HG02571 (cell line): ENCODE results near the gene SYT7.

Experiments
- ATAC-seq: cut with Tn5 transposase; IDR thresholded peaks from one replicate; pipeline ENCODE4 v1.9.1; 2021; ENCODE audit warnings: mild to moderate bottlenecking, moderate library complexity; ENCODE audit not compliant: unreplicated experiment

The SYT7 gene

DNA sequence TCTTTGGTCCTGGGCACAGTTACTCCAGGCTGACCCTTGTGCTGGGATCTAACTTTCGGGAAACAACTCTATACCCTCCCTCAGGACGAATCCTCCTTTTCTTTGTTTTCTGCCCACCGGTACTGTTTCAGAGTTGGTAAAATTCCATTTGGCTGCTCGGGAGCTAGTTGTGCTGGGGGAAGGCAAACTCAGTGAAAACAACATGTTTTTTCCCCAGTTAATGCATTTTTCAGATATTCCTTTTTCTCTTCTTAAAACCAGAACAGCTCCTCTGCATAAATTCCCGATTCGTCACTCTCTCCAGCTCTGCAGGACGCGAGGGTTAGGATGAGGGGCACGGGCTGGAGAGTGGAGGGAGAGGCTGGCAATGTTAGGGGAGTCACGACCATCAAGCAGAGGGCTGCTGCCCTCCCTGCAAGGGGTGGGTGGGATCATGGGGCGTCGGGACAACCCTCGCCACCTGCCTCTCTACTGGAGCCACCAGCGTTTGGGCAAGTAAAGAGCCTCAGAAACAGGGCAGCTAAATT is 41.0 kb downstream of the SYT7 start:
- ATAC-seq, result no peak

DNA sequence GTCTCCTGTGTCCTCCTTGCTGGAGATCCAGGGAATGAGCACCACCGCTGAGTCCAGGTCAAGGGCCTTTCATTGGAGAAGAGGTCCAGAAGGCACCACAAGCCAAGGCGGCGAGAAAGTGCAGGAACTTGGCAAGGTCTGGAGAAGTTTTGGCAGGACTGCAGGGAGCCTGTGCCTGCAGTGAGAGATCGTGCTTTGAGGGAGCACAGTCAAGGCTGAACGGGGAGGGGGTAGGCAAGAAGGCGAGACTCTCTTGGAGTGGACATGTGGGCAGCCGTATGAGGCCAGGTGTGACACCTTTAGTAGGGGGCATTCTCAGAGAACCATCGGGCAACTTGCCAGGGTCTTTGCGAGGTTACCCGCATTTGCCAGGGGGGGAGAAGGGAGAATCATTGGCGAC is 41.9 kb downstream of the SYT7 start:
- no peak for ATAC-seq

DNA sequence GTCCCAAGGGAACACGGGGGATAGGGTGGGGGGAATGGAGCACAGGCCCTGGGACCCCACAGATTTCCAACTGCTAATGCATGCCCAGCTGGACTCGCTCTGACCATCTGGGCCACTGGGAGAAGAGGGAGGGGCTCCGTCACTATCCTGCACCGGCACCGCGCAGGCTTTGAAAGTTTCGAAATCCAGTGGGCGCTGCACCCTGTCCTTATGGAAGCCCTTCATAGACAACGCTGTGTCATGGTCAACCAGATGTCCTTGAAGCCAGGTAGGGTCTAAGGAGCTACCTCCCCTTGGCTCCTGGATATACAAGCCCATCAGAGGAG is 42.3 kb downstream of the SYT7 start:
- no peak for ATAC-seq

DNA sequence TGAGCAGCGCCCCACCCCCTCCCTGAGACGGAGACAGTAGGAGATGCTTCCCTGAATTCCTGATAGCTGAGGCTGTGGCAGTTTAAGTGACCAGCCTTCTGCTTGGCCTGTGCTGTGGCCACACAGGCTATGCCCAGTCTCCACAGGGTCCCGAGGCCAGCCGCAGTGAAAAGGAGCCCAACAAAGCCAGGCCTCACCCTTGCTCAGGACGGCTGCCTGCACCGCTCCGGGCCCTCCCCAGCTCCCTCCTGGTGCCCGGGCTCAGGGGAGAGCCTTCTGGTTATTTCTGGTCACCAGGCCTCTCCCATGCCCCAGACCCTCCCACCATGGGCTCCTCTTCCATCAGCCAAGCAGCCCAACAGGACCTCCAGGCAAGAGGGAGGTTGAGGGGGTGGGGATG is 43.5 kb downstream of the SYT7 start:
- no peak for ATAC-seq

DNA sequence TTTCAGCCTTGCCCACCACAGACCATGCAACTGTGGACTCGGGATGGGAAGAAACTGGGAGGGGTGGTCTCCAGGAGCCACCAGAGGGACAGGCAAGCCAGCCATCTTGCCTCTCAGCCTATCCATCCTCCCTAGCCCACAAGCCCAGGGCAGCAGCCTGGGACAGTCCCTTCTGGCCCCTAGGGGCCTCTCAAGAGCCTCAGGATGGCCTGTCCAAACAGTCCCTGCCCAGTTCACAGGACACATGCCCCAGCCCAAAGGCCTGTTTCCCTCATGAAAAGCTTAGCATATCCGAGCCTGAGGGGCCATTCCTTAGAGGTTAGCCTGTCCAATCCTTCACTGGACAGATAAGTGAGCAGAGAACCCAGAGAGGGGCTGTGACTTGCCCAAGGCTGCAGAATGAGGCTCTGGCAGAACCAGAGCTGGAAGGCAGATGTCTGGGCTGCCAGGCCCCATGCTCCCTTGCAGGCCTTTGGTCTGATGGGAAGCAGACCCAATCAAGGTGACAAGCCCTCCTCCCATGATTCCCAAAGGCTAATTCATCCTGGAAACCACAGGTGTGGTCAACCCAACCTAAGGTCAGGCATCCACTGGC is 44.1 kb downstream of the SYT7 start:
- no peak for ATAC-seq

DNA sequence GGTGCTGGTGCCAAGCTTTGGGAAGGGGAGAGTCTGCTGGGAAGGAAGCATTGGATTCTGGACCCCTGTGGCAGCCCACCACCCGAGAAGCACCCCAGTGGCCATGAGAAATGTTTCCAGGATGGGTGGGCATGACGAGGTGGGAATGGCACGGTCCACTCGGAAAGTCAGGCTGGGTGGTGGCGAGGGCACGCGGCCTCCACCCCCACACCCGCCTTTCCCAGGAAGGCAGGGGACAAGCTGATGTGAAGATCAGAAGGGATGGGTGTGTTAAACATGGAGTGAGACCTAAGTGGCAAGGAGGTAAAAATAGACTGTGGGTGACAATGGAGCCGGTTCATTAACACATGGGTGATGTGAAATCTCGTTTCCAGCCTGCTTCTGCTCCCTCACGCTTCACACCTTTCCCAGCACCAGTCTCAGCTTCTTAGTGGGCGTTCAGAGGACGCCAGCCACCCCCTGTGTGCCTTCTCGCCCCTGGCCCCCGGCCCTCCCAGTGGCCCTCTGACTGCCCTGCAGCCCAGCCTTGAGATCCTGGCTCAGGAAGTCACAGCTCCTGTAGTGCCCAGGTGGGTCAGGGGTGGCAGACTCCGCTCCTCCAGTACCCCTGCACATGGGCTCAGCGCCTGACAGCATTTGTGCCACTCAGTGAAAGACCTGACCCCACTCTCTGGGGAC is 44.7 kb downstream of the SYT7 start:
- ATAC-seq, result no peak

DNA sequence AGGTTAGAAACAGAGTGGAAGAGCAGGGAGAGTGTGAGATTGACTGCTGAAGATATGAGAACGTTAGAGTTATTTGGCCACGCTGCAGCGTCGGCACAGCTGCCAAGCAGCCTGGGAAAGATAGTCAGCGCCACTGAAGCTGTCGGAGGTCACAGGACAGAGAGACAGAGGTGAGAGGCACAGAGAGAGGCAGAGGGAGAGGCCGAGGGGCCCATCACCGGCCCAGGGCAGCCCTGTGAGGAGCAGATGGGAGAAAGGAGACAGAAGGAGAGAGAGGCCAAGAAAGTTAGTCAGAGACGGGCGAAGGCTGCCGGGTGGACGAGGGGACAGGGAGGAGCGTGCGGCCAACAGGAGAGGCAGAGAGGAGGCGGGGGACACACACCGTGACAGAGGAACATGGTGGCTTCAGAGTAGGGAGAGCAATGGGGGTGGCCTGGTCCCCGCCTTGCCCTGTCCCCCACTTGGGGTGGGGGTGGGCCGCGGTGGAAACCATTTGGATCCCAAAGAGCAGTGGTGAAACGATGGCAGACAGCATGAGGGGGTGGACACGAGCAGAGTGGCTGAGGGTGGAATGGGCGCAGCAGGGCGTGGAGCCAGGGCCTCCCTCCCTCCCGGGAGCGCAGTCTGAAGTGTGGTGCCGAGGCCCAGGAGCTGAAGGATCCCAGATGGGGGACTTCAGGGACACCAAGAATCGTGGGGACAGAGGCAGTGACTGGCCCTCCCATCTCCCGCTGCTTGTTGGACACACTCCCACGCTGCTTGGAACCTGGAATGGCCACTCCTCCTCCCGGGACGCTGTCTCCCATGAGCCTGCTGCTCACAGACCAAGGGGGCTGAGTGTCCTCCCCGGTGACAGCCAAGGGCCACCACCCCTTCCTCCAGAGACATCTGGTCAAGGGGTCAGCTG is 45.7 kb downstream of the SYT7 start:
- ATAC-seq, result no peak

DNA sequence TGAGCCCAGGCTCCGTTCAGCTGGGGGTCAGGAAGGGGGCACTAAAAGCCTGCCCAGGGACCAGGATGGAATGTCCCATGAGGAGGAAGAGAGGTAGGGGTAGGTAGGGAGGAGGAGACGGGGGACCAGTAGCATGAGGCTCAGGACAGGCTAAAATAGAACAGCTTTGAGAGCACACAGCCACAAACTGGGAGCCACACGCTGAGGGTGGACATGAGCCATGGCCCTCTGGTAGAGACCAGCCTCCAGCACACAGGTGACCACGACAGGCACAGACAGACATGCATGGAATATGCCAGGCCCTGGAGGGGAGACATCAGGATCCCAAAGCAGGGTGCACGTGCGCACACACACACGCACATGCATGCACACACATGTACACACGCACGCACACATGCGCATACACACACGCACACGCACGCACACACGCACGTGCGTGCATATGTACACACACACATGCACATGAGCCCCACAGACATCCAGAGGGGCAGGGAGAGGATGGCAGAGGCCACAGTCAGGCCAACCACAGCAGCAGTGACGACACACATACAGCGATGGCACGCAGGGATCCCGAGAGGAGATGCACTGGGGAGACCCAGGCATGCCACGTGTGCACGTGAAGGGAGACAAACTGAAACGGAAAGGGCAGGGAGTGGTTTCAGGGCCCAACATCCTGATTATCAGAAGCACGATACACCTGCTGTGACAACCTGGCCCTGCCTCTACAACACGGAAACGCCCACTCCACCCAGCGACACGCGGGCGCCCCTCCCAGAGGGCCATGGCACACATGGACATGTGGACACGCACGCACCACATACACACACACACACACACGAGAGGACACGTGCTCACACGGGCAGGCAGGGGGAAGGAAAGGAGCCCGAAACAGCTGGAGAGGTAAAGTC is 46.6 kb downstream of the SYT7 start:
- ATAC-seq, result no peak

DNA sequence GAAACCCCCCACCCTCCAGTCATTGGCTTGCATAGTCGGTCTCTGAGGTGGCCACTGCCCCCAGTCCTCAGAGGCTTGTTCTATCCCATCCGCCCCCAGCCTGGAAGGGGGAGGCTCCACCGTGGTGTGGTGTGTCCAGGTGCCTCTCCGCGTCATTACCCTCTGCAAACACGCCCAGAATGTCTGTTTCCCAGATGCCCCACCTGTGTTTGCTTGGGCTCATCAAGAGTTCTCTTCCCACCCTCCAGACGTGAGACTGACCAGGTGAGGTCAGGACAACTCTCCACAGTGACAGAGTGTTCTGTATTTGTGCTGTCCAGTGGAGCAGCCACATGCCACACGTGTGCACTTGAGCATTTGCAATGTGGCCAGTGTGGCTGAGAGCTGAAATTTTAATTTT is 47.5 kb downstream of the SYT7 start:
- ATAC-seq, result no peak

DNA sequence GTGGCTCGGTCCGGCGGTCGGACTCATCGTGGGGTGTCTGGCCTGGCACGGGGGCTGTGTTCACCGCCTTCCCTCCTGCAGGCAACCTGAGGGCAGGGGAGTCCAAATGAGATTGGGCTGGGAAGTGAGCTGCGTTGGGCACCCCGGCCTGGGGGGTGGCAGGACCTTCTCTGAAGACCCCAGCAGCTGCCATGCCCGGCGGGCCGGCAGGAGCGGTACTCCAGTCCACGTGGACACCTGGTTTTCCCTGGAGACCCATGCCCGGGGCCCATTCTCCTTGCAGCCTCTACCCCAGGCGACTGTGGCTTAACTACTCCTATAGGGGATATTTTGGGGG is 47.9 kb downstream of the SYT7 start:
- no peak for ATAC-seq

DNA sequence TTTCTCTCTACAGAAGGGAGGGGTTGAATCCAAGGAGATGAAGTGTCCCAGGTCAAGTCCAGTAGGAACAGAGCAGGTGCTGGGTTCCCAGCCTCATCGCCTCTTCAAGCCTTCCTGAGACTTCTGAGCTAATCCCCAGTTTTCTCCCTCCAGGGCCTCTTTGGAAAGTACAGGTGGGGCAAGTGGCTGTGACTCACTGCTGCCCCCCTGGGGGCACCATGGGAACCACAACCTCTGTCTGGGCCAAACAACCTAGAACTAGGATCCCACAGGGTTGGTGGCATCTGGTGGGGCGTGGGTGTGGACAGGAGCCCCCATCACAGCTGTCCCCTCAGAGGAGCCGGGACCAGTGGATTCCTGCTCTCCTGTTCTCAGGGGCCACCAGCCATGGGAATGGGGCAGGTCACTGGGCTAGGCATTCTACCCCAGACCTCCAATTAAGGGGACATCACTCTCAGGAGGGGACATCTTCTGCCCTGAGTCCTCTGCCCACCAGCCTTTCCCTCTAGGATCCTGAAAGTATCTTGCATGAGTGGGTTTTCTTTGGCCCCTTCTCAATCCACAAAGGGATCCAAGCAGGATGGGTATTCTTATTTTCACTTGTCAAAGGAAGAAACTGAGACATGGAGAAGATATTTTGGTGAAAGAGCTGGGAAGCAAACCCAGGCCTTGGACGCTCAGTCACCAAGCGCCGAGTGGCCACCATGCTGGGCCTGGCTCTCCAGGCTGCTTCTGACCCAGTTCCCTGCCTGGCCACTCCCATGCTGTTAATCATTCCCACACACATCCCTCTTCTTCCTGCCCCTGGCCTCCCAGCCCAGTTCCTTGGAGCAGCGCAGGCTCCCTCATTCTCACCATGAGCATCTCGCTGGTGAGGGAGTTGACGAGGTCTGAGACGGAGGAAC is 48.5 kb downstream of the SYT7 start:
- ATAC-seq, result no peak

DNA sequence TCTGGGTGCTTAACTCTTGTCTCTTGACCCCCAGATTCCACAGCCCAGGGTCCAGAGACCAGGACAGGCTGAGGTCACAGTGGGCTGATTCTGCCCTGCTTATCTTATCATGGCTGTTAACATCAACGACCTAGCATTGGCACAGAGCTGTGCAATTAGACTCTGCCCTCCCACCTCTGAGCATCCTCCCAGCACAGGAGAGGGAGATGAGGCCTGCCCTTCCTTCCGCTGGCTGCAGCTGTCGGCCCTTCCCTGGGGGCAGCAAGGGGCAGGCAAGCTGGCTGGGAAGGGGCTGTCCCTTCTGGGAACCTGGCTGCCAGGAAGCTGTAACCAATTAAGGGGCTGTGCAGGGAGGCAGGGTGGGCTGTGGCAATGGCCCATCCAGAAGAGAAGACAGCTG is 49.8 kb downstream of the SYT7 start:
- ATAC-seq, result no peak

DNA sequence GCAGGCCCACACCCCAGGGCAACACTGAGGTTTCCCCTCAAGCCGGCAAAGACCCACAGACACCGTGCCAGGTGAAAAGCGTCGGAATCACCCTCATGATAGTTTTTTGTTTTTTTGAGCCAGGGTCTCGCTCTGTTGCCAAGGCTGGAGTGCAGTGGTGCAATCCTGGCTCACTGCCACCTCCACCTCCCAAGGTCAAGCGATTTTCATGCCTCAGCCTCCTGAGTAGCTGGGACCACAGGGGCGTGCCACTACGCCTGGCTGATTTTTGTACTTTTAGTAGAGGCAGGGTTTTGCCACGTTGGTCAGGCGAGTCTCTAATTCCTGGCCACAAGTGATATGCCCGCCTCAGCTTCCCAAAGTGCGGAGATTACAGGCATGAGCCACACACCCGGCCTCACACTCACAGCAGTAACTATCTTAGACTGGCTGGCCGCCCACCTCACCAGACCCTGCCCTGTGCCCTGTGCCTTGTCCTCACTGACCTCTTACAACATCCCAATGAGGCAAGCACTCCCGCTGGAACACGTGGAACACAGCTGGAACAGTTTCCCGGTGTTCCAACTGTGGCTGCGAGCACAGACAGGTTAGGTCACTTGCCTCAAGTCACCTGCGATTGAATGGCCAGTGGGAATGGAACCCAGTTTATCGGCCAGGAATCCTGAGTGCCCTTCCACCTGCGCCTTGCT is 51.2 kb downstream of the SYT7 start:
- ATAC-seq, result no peak

DNA sequence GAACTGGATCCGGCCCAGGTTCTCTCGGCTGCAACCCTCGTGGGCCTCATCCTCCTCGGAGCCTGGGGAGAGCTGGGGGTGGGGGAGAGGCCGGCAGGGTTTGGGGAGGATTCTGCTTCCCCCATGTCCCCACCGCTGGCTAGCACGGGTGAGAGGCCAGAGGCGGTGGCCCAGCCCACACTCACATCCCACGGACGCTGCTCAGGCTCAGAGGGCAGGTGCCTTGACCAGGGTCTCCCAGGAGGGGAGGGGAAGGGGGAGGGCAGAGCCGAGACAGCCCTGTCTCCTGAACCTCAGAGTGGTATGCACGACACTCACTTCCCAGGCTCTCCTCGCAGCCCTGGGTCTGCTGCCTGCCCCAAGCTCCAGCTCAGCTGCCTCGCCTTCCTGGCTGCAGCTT is 52.8 kb downstream of the SYT7 start:
- no peak for ATAC-seq

DNA sequence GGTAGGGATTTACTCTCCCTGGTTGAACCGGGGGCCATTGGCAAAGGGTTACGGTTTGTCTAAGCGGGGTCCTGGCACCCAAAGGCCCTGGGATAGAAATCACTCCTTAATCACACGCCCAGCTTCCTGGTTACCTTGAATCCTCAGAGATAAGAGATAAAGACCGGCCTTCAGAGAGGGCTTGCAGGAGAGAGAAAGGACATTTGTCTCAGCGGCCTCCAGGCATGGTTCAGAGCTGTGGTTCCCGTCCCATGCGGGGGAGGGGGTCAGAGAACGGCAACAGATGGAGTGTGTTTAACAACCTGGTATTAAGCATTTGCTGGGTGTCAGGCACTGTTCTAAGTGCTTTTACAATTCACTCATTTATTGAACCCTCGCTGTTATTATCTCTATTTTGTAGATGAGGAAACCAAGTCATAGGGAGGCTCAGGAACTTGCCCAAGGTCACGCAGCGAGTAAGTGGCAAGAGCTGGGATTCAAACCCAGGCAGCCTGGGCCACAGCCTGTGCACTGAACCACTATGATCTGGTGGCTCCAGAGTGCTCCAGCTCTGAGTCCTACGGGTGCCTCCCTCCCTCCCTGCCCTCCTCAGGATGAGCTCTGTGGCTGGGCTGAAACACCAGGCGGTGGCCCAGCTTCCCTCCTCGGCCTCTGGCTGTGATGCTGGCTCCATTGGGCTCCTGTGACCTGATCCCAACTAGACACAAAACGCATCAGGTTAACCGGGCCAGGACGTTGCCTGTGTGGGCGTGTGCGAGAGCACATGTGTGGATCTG is 53.7 kb downstream of the SYT7 start:
- ATAC-seq, result no peak

DNA sequence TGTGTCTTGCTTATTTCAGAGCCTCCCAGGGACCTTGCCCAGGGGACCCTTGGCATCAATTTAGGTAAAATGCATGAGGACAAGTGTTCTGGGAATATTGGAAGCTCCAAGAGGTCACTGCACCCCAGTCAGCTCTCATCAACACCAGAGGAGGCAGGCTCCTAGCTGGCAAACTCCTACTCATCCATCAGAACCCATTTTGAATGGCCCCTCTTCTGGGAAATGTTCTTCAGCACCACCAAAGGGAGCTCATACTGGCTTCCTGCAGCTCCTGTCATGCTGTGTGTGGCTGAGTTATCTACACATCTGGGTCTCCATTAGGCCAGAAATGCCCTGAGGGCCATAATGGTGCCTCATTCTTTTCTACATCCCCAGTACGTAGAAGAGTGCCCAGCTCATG is 54.6 kb downstream of the SYT7 start:
- no peak for ATAC-seq

DNA sequence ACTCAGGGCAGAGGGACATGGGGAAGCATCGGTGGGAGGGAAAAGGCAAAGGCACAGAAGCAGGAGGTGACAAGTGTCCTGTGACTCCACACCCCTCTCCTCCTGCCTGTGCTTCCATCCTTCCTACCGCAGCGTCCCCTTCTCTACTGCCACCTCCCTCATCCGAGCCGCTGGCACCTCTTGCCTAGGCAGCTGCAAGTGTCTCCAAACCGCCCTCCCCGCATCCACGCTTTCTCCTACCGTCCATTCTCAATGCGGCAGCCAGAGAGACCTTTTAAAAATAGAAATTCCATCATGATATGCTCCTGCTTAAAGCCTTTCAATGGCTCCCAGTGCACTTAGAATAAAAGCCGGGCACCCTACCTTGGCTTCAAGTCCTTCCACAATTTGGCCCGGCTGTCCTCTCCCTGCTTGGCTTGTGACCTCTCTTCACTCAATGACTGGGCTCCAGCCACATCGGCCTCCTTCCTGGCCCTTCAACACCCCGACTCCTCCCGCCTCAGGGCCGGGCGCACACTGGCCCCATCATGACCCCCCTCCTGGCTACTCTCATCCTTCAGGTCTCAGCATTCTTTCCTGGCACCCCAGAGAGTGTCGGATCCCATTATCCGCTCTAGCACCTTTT is 55.8 kb downstream of the SYT7 start:
- no peak for ATAC-seq

DNA sequence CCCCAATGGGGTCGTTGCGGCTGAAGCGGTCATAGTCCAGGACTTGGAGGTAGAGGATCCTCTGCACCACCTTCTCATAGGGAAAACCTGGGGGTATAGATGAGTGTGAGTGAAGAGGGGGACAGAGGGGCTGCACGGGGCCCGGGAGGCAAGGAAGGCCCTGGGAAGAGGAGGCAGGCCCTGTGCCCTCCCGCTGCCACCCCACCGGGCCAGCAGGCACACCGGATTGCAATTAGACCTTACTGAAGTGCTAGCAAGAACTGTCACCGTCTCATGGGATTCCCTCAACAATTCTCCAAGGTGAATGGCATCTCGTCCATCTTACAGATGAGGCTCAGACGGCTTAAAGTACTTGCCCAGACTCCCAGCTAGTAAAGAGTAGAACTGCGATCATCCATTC is 56.4 kb downstream of the SYT7 start:
- ATAC-seq, result no peak
